ENCODE data around the gene PRCD.
A peak's percentile ranks its signal among the peaks of the same experiment; 100 is the strongest.

PRCD gene

DNA sequence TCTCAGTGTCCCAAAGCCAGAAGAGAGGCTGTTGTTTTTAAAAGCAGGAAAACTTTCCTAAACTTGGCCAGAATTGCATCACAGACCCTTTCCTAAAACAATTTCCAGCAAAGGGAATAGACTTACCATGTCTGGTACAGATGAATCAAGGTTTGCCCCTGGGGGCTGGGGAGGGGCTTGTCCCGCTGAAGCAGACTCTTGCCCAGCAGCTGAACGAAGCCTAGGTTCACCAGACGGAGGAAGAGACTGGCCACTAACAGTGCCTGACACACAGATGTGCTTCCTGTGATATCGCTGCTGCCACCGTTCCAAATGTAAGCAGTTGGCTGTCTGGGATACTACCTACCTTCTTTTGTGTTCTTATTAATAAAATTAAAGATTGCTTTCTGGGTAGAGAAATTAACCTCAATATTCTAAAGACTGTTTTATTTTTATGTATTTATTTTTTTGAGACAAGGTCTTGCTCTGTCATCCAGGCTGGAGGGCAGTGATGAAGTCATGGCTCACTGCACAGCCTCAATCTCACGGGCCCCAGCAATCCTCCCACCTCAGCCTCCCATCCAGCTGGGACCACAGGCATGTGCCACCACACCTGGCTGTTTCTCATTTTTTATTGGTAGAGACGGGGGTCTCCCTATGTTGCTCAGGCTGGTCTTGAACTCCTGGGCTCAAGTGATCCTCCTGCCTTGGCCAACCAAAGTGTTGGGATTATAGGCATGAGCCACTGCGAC lies 13.5 kb downstream of the PRCD start:
- ATAC-seq: no peak
- TF ChIP-seq ISL1 (CRISPR knock-in tag; IDR thresholded peaks at IDR 0.05) (no peak), OSR1 (CRISPR knock-in tag; IDR thresholded peaks at IDR 0.05) (no peak), TOX (CRISPR knock-in tag; IDR thresholded peaks at IDR 0.05; ENCODE audit: borderline replicate concordance) (no peak), SNAI2 (CRISPR knock-in tag; IDR thresholded peaks at IDR 0.05) (no peak), CSRNP3 (CRISPR knock-in tag; IDR thresholded peaks at IDR 0.05) (no peak), CREB5 (CRISPR knock-in tag; IDR thresholded peaks at IDR 0.05; ENCODE audit: low read depth) (no peak), ZC3H10 (CRISPR knock-in tag; IDR thresholded peaks at IDR 0.05) (no peak), ZFP3 (CRISPR knock-in tag; IDR thresholded peaks at IDR 0.05) (no peak), ZNF70 (CRISPR knock-in tag; IDR thresholded peaks at IDR 0.05) (no peak), ZFP30 (CRISPR knock-in tag; IDR thresholded peaks at IDR 0.05) (no peak), ZNF565 (CRISPR knock-in tag; conservative IDR thresholded peaks at IDR 0.05; ENCODE audit: low read depth) (no peak), TSHZ2 (CRISPR knock-in tag; IDR thresholded peaks at IDR 0.05) (no peak), POU6F1 (CRISPR knock-in tag; IDR thresholded peaks at IDR 0.05; ENCODE audit: borderline replicate concordance, low read depth) (no peak)

DNA sequence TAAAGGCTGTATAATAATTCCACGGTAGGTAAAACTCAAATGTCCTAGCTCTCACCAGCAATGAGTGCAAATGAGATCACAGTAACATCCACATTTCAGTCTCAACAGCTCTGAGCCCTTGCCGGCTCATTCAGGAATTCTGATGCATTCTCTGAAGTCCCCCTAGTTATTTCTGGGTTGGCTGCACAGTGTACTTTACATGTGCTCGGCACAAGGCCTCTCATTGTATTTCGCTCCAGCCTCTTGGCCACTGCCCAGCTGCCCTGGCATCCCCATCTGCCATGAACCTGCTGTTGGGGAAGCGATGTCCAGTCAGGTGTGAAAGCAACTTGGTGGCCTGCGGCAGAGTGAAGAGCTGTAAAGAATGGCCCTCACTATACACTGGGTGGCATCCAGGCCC lies 14.3 kb downstream of the PRCD start:
- no peak for ATAC-seq
- no peak for TF ChIP-seq ZC3H10 (CRISPR knock-in tag; IDR thresholded peaks at IDR 0.05)
- TF ChIP-seq OSR1 (CRISPR knock-in tag; IDR thresholded peaks at IDR 0.05): no peak
- TF ChIP-seq ESRRG (CRISPR knock-in tag; IDR thresholded peaks at IDR 0.05): no peak
- TF ChIP-seq GLIS3 (CRISPR knock-in tag; IDR thresholded peaks at IDR 0.05): no peak
- no peak for TF ChIP-seq RARB (CRISPR knock-in tag; IDR thresholded peaks at IDR 0.05)
- TF ChIP-seq ARNTL (CRISPR knock-in tag; IDR thresholded peaks at IDR 0.05; ENCODE audit: borderline replicate concordance, low read depth): no peak
- TF ChIP-seq TOX (CRISPR knock-in tag; IDR thresholded peaks at IDR 0.05; ENCODE audit: borderline replicate concordance): no peak
- TF ChIP-seq PPARA (CRISPR knock-in tag; IDR thresholded peaks at IDR 0.05; ENCODE audit: borderline replicate concordance): no peak
- TF ChIP-seq ZNF565 (CRISPR knock-in tag; conservative IDR thresholded peaks at IDR 0.05; ENCODE audit: low read depth): no peak
- TF ChIP-seq ZFP3 (CRISPR knock-in tag; IDR thresholded peaks at IDR 0.05): no peak
- no peak for TF ChIP-seq POU6F1 (CRISPR knock-in tag; IDR thresholded peaks at IDR 0.05; ENCODE audit: borderline replicate concordance, low read depth)
- TF ChIP-seq ZFP30 (CRISPR knock-in tag; IDR thresholded peaks at IDR 0.05): no peak
- no peak for TF ChIP-seq ZNF70 (CRISPR knock-in tag; IDR thresholded peaks at IDR 0.05)

- ATAC-seq: peak; percentile 23
- TF ChIP-seq ESRRG (CRISPR knock-in tag; IDR thresholded peaks at IDR 0.05): no peak
- TF ChIP-seq TOX (CRISPR knock-in tag; IDR thresholded peaks at IDR 0.05; ENCODE audit: borderline replicate concordance): no peak
- TF ChIP-seq, protein P1, sequence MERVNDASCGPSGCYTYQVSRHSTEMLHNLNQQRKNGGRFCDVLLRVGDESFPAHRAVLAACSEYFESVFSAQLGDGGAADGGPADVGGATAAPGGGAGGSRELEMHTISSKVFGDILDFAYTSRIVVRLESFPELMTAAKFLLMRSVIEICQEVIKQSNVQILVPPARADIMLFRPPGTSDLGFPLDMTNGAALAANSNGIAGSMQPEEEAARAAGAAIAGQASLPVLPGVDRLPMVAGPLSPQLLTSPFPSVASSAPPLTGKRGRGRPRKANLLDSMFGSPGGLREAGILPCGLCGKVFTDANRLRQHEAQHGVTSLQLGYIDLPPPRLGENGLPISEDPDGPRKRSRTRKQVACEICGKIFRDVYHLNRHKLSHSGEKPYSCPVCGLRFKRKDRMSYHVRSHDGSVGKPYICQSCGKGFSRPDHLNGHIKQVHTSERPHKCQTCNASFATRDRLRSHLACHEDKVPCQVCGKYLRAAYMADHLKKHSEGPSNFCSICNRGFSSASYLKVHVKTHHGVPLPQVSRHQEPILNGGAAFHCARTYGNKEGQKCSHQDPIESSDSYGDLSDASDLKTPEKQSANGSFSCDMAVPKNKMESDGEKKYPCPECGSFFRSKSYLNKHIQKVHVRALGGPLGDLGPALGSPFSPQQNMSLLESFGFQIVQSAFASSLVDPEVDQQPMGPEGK (CRISPR knock-in tag; IDR thresholded peaks at IDR 0.05; ENCODE audit: borderline replicate concordance): no peak
- TF ChIP-seq RARB (CRISPR knock-in tag; IDR thresholded peaks at IDR 0.05): no peak
- TF ChIP-seq PPARA (CRISPR knock-in tag; IDR thresholded peaks at IDR 0.05; ENCODE audit: borderline replicate concordance): no peak
- TF ChIP-seq ZFP30 (CRISPR knock-in tag; IDR thresholded peaks at IDR 0.05): no peak
- TF ChIP-seq ISL1 (CRISPR knock-in tag; IDR thresholded peaks at IDR 0.05): no peak
- no peak for TF ChIP-seq ARNTL (CRISPR knock-in tag; IDR thresholded peaks at IDR 0.05; ENCODE audit: borderline replicate concordance, low read depth)
- no peak for TF ChIP-seq ZNF8 (CRISPR knock-in tag; IDR thresholded peaks at IDR 0.05)
- TF ChIP-seq OSR1 (CRISPR knock-in tag; IDR thresholded peaks at IDR 0.05): no peak
- TF ChIP-seq CREB5 (CRISPR knock-in tag; IDR thresholded peaks at IDR 0.05; ENCODE audit: low read depth): no peak
- TF ChIP-seq ZNF565 (CRISPR knock-in tag; conservative IDR thresholded peaks at IDR 0.05; ENCODE audit: low read depth): no peak
- no peak for TF ChIP-seq ZC3H10 (CRISPR knock-in tag; IDR thresholded peaks at IDR 0.05)
- no peak for TF ChIP-seq CSRNP3 (CRISPR knock-in tag; IDR thresholded peaks at IDR 0.05)
- TF ChIP-seq SNAI2 (CRISPR knock-in tag; IDR thresholded peaks at IDR 0.05): no peak
Measured at GRCh38 chr17:76556765-76557367, 17.0 kb downstream of the PRCD start.
